ENCODE results near the gene WLS.

Gene WLS

DNA sequence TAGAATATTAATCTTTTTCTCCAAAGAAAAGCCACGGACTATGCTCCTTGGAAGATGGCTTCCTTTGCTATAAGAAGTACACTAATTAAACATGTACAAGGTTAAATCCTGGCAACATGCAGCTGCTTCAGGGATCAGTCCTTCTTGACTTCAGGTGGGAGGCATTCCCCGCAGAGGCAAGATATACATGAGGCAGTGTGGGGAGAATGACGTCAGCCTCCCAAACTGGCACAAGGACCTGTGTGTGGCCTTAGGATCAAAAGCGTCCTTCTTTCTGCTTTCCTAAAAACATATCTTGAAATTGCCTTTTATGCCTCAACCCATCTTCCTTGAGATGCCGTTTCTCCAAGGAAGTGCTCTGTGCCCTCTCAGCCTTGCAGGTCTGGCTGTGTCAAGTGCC, 90.3 kb downstream of the WLS start (continued):
- no peak for TF ChIP-seq ISL1 (CRISPR knock-in tag; IDR thresholded peaks at IDR 0.05)
- TF ChIP-seq, protein P1, sequence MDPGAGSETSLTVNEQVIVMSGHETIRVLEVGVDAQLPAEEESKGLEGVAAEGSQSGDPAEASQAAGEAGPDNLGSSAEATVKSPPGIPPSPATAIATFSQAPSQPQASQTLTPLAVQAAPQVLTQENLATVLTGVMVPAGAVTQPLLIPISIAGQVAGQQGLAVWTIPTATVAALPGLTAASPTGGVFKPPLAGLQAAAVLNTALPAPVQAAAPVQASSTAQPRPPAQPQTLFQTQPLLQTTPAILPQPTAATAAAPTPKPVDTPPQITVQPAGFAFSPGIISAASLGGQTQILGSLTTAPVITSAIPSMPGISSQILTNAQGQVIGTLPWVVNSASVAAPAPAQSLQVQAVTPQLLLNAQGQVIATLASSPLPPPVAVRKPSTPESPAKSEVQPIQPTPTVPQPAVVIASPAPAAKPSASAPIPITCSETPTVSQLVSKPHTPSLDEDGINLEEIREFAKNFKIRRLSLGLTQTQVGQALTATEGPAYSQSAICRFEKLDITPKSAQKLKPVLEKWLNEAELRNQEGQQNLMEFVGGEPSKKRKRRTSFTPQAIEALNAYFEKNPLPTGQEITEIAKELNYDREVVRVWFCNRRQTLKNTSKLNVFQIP (CRISPR knock-in tag; IDR thresholded peaks at IDR 0.05; ENCODE audit: borderline replicate concordance, low read depth): no peak
- TF ChIP-seq TOX (CRISPR knock-in tag; IDR thresholded peaks at IDR 0.05; ENCODE audit: borderline replicate concordance): no peak
- no peak for TF ChIP-seq ZNF70 (CRISPR knock-in tag; IDR thresholded peaks at IDR 0.05)

DNA sequence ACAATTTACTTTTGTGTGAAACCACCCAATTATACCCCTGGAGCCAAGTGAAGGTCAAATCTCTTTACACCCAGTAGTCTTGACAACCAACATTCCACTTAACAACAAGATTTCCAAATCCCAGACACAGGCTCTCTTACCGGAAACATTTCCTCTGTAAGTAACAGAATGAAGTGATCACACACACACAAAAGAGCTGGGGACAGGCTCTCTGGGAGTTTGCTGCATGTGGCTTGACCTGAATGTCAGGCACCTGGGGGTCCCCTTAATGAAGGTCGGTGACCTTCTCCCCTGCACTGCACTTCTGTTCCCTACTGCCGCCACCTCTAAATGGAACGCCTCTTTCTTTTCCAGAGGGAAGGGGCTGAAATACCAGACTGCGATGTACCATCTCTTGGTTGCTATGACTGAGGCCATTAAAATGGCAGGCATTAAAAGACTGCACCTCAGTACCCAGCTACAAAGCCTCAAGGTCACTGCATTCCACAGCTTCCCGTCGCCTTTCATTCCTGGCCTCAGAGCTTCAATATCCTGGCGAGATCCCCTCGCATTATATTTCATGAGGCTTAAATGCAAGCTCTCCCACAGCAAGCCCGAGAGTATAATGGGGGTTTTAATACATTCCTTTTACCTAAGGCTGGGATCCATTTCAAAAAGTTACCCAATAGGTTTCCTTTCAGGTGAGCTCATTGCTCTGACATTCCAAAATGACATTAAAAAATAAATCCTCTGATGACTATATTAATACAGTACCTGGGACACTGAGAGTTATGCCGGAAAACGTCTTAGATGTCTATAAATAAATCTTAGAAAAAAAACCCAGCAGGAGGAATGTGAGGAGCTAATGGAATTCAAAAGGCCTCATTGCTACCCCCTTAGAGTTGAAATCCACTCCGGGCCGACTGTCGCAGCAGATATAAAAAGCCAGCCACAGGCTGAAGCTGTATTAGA, 91.0 kb downstream of the WLS start:
- no peak for TF ChIP-seq RARB (CRISPR knock-in tag; IDR thresholded peaks at IDR 0.05)
- TF ChIP-seq ISL1 (CRISPR knock-in tag; IDR thresholded peaks at IDR 0.05): peak; percentile 55
- TF ChIP-seq, protein P2, sequence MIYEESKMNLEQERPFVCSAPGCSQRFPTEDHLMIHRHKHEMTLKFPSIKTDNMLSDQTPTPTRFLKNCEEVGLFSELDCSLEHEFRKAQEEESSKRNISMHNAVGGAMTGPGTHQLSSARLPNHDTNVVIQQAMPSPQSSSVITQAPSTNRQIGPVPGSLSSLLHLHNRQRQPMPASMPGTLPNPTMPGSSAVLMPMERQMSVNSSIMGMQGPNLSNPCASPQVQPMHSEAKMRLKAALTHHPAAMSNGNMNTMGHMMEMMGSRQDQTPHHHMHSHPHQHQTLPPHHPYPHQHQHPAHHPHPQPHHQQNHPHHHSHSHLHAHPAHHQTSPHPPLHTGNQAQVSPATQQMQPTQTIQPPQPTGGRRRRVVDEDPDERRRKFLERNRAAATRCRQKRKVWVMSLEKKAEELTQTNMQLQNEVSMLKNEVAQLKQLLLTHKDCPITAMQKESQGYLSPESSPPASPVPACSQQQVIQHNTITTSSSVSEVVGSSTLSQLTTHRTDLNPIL (CRISPR knock-in tag; IDR thresholded peaks at IDR 0.05; ENCODE audit: low read depth): no peak
- TF ChIP-seq, protein P1 (CRISPR knock-in tag; IDR thresholded peaks at IDR 0.05; ENCODE audit: borderline replicate concordance, low read depth): no peak
- TF ChIP-seq, protein P3, sequence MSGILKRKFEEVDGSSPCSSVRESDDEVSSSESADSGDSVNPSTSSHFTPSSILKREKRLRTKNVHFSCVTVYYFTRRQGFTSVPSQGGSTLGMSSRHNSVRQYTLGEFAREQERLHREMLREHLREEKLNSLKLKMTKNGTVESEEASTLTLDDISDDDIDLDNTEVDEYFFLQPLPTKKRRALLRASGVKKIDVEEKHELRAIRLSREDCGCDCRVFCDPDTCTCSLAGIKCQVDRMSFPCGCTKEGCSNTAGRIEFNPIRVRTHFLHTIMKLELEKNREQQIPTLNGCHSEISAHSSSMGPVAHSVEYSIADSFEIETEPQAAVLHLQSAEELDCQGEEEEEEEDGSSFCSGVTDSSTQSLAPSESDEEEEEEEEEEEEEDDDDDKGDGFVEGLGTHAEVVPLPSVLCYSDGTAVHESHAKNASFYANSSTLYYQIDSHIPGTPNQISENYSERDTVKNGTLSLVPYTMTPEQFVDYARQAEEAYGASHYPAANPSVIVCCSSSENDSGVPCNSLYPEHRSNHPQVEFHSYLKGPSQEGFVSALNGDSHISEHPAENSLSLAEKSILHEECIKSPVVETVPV (CRISPR knock-in tag; IDR thresholded peaks at IDR 0.05): no peak
- no peak for TF ChIP-seq SNAI2 (CRISPR knock-in tag; IDR thresholded peaks at IDR 0.05)
- no peak for TF ChIP-seq TOX (CRISPR knock-in tag; IDR thresholded peaks at IDR 0.05; ENCODE audit: borderline replicate concordance)
- TF ChIP-seq, protein P4, sequence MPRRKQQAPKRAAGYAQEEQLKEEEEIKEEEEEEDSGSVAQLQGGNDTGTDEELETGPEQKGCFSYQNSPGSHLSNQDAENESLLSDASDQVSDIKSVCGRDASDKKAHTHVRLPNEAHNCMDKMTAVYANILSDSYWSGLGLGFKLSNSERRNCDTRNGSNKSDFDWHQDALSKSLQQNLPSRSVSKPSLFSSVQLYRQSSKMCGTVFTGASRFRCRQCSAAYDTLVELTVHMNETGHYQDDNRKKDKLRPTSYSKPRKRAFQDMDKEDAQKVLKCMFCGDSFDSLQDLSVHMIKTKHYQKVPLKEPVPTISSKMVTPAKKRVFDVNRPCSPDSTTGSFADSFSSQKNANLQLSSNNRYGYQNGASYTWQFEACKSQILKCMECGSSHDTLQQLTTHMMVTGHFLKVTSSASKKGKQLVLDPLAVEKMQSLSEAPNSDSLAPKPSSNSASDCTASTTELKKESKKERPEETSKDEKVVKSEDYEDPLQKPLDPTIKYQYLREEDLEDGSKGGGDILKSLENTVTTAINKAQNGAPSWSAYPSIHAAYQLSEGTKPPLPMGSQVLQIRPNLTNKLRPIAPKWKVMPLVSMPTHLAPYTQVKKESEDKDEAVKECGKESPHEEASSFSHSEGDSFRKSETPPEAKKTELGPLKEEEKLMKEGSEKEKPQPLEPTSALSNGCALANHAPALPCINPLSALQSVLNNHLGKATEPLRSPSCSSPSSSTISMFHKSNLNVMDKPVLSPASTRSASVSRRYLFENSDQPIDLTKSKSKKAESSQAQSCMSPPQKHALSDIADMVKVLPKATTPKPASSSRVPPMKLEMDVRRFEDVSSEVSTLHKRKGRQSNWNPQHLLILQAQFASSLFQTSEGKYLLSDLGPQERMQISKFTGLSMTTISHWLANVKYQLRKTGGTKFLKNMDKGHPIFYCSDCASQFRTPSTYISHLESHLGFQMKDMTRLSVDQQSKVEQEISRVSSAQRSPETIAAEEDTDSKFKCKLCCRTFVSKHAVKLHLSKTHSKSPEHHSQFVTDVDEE (CRISPR knock-in tag; IDR thresholded peaks at IDR 0.05): no peak
- TF ChIP-seq, protein P5, sequence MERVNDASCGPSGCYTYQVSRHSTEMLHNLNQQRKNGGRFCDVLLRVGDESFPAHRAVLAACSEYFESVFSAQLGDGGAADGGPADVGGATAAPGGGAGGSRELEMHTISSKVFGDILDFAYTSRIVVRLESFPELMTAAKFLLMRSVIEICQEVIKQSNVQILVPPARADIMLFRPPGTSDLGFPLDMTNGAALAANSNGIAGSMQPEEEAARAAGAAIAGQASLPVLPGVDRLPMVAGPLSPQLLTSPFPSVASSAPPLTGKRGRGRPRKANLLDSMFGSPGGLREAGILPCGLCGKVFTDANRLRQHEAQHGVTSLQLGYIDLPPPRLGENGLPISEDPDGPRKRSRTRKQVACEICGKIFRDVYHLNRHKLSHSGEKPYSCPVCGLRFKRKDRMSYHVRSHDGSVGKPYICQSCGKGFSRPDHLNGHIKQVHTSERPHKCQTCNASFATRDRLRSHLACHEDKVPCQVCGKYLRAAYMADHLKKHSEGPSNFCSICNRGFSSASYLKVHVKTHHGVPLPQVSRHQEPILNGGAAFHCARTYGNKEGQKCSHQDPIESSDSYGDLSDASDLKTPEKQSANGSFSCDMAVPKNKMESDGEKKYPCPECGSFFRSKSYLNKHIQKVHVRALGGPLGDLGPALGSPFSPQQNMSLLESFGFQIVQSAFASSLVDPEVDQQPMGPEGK (CRISPR knock-in tag; IDR thresholded peaks at IDR 0.05; ENCODE audit: borderline replicate concordance): no peak
- no peak; the same call in 1 of the 3 replicates for ATAC-seq

- ATAC-seq: no peak
- no peak for TF ChIP-seq ISL1 (CRISPR knock-in tag; IDR thresholded peaks at IDR 0.05)
- TF ChIP-seq ZFP3 (CRISPR knock-in tag; IDR thresholded peaks at IDR 0.05): no peak
- no peak for TF ChIP-seq GLIS3 (CRISPR knock-in tag; IDR thresholded peaks at IDR 0.05)
- TF ChIP-seq, protein P3 (CRISPR knock-in tag; IDR thresholded peaks at IDR 0.05): no peak
- TF ChIP-seq RARB (CRISPR knock-in tag; IDR thresholded peaks at IDR 0.05): no peak
- TF ChIP-seq ZNF70 (CRISPR knock-in tag; IDR thresholded peaks at IDR 0.05): no peak
- TF ChIP-seq, protein P5 (CRISPR knock-in tag; IDR thresholded peaks at IDR 0.05; ENCODE audit: borderline replicate concordance): no peak
- no peak for TF ChIP-seq OSR1 (CRISPR knock-in tag; IDR thresholded peaks at IDR 0.05)
- TF ChIP-seq PPARA (CRISPR knock-in tag; IDR thresholded peaks at IDR 0.05; ENCODE audit: borderline replicate concordance): no peak
- TF ChIP-seq BACH2 (CRISPR knock-in tag; IDR thresholded peaks at IDR 0.05; ENCODE audit: borderline replicate concordance): no peak
- no peak for TF ChIP-seq ESRRG (CRISPR knock-in tag; IDR thresholded peaks at IDR 0.05)
- TF ChIP-seq, protein P1 (CRISPR knock-in tag; IDR thresholded peaks at IDR 0.05; ENCODE audit: borderline replicate concordance, low read depth): no peak
- no peak for TF ChIP-seq SNAI2 (CRISPR knock-in tag; IDR thresholded peaks at IDR 0.05)
- TF ChIP-seq ZC3H10 (CRISPR knock-in tag; IDR thresholded peaks at IDR 0.05): no peak
These were observed 91.8 kb downstream of the WLS start for GRCh38 chr1:68140536-68140935.
